Measurements from ENCODE around the gene SCAPER. TPM values are rescaled to one million over a fixed set of nuclear protein-coding genes. Genes with fewer than 3 reads are reported as not detected.
A peak's percentile ranks its signal among the peaks of the same experiment; 100 is the strongest.
"Not testable (repeated sequence)": the region's sequence is repeated elsewhere in the genome, so short reads cannot be mapped to it uniquely, and the experiment has no call there.

Gene SCAPER

GRCh38 chr15:76303909-76304308 lies 601.2 kb downstream of the SCAPER start:
- H3K27me3 ChIP-seq (ENCODE audit: insufficient read depth, poor library complexity, severe bottlenecking) = no peaks in the 10 kb centered on the region
- no peak overlapping the region for H3K27ac ChIP-seq (replicated peaks)
- no peak for DNase-seq (ENCODE audit: low read depth in 1 of 2, low spot score in 1 of 2)
- no peak for TF ChIP-seq CTCF (IDR thresholded peaks at IDR 0.05; ENCODE audit: insufficient read depth, low read length)
- H3K4me3 ChIP-seq (replicated peaks; ENCODE audit: insufficient read depth, low read length) = no peak overlapping the region

- TF ChIP-seq POLR2AphosphoS5 (IDR thresholded peaks at IDR 0.05; ENCODE audit: low read depth) = no peak
- TF ChIP-seq SPI1 (IDR thresholded peaks at IDR 0.05; ENCODE audit: borderline replicate concordance, low read depth) = no peak; the same call in 1 of the 2 replicates
- TF ChIP-seq REST (IDR thresholded peaks at IDR 0.05; ENCODE audit: insufficient replicate concordance, low read depth) = no peak
- no peak for TF ChIP-seq CTCF (IDR thresholded peaks at IDR 0.05; ENCODE audit: insufficient read depth, low read length)
- TF ChIP-seq GABPA (IDR thresholded peaks at IDR 0.05; ENCODE audit: low read depth) = no peak
- DNase-seq (ENCODE audit: low read depth in 1 of 2, low spot score in 1 of 2) = peak in 1 of 2 experiments; percentile 60
- Histone ChIP-seq H3K4me3 (replicated peaks; ENCODE audit: insufficient read depth, low read length) (no peak overlapping the region), H3K27me3 (ENCODE audit: insufficient read depth, poor library complexity, severe bottlenecking) (no peaks in the 10 kb centered on the region), H3K27ac (replicated peaks) (no peak overlapping the region)
Observed at GRCh38 chr15:76299786-76300185, 605.4 kb downstream of the SCAPER start.

- H3K27ac ChIP-seq (replicated peaks) = no peak overlapping the region
- TF ChIP-seq POLR2AphosphoS5 (IDR thresholded peaks at IDR 0.05; ENCODE audit: low read depth) = no peak
- no peak for TF ChIP-seq GABPA (IDR thresholded peaks at IDR 0.05; ENCODE audit: low read depth)
- no peak for TF ChIP-seq REST (IDR thresholded peaks at IDR 0.05; ENCODE audit: insufficient replicate concordance, low read depth)
- no peak for TF ChIP-seq CTCF (IDR thresholded peaks at IDR 0.05; ENCODE audit: insufficient read depth, low read length)
- TF ChIP-seq SPI1 (IDR thresholded peaks at IDR 0.05; ENCODE audit: borderline replicate concordance, low read depth) = no peak
- no peaks in the 10 kb centered on the region for H3K27me3 ChIP-seq (ENCODE audit: insufficient read depth, poor library complexity, severe bottlenecking)
- DNase-seq (ENCODE audit: low read depth in 1 of 2, low spot score in 1 of 2) = no peak
- no peak overlapping the region for H3K4me3 ChIP-seq (replicated peaks; ENCODE audit: insufficient read depth, low read length)
Observed at GRCh38 chr15:76298986-76299385, 606.2 kb downstream of the SCAPER start.

GRCh38 chr15:76297951-76298350 lies 607.2 kb downstream of the SCAPER start:
- H3K27ac ChIP-seq (replicated peaks); H3K4me3 ChIP-seq (replicated peaks; ENCODE audit: insufficient read depth, low read length); H3K27me3 ChIP-seq (ENCODE audit: insufficient read depth, poor library complexity, severe bottlenecking); DNase-seq (ENCODE audit: low read depth in 1 of 2, low spot score in 1 of 2): not testable (repeated sequence)

Small RNA genes lying within 50 kb of the gene (microRNA-seq; reads per million reads assigned to microRNA genes)
- not detected for gene MIR3713

Data from HL-60 (cell line).